ENCODE results near the gene TALDO1. TPM values are rescaled to one million over a fixed set of nuclear protein-coding genes. Genes with fewer than 3 reads are reported as not detected.

The TALDO1 gene
- total and polyA plus RNA-seq, 2 of the 8 experiments (the other 6 are each of a cell fraction or from before 2014, with no cell fraction given), result 265 to 308 TPM

DNA sequence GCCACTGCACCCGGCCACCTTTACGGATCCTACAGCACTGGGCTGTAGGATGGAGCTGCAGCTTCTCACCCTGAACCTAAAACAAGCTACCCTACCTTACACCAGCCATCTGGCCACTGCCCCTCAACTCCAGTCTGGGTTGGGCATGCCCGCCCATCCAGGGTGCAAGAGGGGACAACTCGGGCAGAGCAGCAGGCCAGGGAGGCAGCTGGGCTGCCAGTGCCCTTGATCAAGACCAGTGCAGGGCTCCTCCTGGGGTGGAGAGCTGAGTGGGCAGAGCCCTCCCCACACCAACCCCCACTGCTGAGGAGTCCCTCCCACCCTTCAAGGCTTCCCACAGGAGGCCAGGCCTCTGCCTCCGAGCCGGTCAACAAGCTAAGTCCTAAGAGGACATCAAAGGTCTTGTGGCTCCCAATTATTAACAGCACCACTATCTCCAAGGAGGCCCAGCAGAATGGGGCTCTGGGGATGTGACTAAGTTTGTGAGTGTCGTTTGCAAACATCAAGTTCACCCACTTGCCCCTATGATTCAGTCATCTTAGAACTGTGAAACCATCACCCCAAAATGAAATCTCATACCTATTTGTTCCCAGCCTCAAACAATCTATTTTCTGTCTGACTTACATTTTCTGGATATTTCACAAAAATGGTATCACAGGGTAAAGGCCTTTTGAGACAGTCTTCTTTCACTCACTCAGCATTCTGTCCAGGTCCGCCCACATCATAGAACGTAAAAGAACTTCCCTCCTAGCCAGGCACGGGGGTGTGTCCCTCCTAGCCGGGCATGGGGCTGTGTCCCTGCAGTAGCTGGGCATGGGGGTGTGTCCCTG, 19.1 kb downstream of the TALDO1 start:
- FAIRE-seq (no peak), DNase-seq (ENCODE audit: low read depth in 1 of 2, low spot score in 2 of 2) (no peak)
- Histone ChIP-seq H3K27ac (ENCODE audit: low read depth, low read length) (no peak overlapping the region), H4K8ac (ENCODE audit: extremely low read depth, insufficient read depth, low read length) (peak overlapping the region; percentile 35; the same call in 1 of the 2 replicates), H3K18ac (ENCODE audit: extremely low read depth, low read length) (no peak overlapping the region), H3K14ac (ENCODE audit: insufficient read length) (no peak overlapping the region), H2BK12ac (ENCODE audit: low read depth, low read length) (no peak overlapping the region), H3K36me3 (ENCODE audit: control insufficient read depth in 2 of 4, insufficient read depth in 4 of 4, low read length in 3 of 4) (peaks cover 19 to 58% (median 32%) of the 10 kb centered on the region in 4 experiments), H3K23me2 (ENCODE audit: low read depth, low read length) (no peaks in the 10 kb centered on the region), H3K9ac (replicated peaks in 1 of 4; ENCODE audit: extremely low read depth in 1 of 4, low read depth in 3 of 4, low read length in 3 of 4) (no peak overlapping the region), H2BK120ac (replicated peaks; ENCODE audit: low read depth, low read length) (no peak overlapping the region), H3K79me1 (ENCODE audit: low read depth, low read length) (peaks cover 7% of the 10 kb centered on the region; the same call in 1 of the 2 replicates), H2BK15ac (ENCODE audit: low read length) (no peak overlapping the region), H3K9me3 (ENCODE audit: insufficient read depth in 2 of 2, low read depth in 1 of 2, low read length in 1 of 2) (no peaks in the 10 kb centered on the region), H2AFZ (ENCODE audit: low read length) (no peak overlapping the region), H3K23ac (ENCODE audit: insufficient read length) (no peak overlapping the region), H3K56ac (replicated peaks; ENCODE audit: insufficient read length, low read depth, low read length) (no peak overlapping the region), H3K4me3 (ENCODE audit: extremely low read depth in 1 of 4, insufficient read depth in 2 of 4, low read depth in 3 of 4, low read length in 4 of 4) (no peak overlapping the region), H2BK20ac (ENCODE audit: low read length) (no peak overlapping the region), H2AK5ac (ENCODE audit: low read depth, low read length) (no peak overlapping the region), H3K4ac (replicated peaks; ENCODE audit: insufficient read length, low read depth, low read length) (peak overlapping the region; percentile 96), H3K27me3 (replicated peaks in 1 of 4; ENCODE audit: control insufficient read depth in 3 of 4, extremely low read depth in 1 of 4, insufficient read depth in 3 of 4, low read length in 3 of 4) (no peaks in the 10 kb centered on the region), H2BK5ac (ENCODE audit: low read depth, low read length) (no peak overlapping the region; the same call in 1 of the 2 replicates), H3K4me2 (ENCODE audit: insufficient read depth in 1 of 2, low read depth in 2 of 2, low read length in 2 of 2) (no peak overlapping the region), H3K79me2 (ENCODE audit: control insufficient read depth in 1 of 2, insufficient read depth in 2 of 2, low read length in 2 of 2) (no peaks in the 10 kb centered on the region), H3K4me1 (replicated peaks in 1 of 4; ENCODE audit: control insufficient read depth in 3 of 4, insufficient read depth in 4 of 4, low read length in 3 of 4) (peaks cover 0 to 12% (median 7%) of the 10 kb centered on the region in 4 experiments; a peak in 6 of 7 replicates), H4K91ac (replicated peaks; ENCODE audit: insufficient read length, low read length) (no peak overlapping the region), H4K20me1 (replicated peaks in 1 of 2; ENCODE audit: control insufficient read depth in 1 of 2, insufficient read depth in 2 of 2, low read length in 2 of 2) (peaks cover 13 to 35% of the 10 kb centered on the region in 2 experiments), H4K5ac (ENCODE audit: insufficient read length, low read depth, low read length) (no peak overlapping the region)
- 87% methylated on average over 9 of the region's 11 CpGs; no CpG with 5 or more reads in 1 of the 2 experiments for WGBS, 2 experiments (ENCODE audit: extremely low coverage in 1 of 2, insufficient coverage in 1 of 2, insufficient read length in 1 of 2, insufficient replicate concordance in 2 of 2, low coverage in 1 of 2, low lambda C conversion rate in 2 of 2, missing lambda C conversion rate in 1 of 2)
- 0 out of 2 replicates have a peak, but pooled peaks have one; percentile 36 for TF ChIP-seq POLR2AphosphoS5 (IDR thresholded peaks at IDR 0.05; ENCODE audit: low read depth, low read length)
- TF ChIP-seq, protein P1, sequence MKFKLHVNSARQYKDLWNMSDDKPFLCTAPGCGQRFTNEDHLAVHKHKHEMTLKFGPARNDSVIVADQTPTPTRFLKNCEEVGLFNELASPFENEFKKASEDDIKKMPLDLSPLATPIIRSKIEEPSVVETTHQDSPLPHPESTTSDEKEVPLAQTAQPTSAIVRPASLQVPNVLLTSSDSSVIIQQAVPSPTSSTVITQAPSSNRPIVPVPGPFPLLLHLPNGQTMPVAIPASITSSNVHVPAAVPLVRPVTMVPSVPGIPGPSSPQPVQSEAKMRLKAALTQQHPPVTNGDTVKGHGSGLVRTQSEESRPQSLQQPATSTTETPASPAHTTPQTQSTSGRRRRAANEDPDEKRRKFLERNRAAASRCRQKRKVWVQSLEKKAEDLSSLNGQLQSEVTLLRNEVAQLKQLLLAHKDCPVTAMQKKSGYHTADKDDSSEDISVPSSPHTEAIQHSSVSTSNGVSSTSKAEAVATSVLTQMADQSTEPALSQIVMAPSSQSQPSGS (IDR thresholded peaks at IDR 0.05; ENCODE audit: low read length), result no peak
- ChIA-PET POLR2A (ENCODE audit: partially characterized antibody) (interaction anchor here (0.6 to 35.3 kb wide), 12 partner anchors 1 to 205 kb away, joined by 3 to 636 read pairs (median 3); partner anchors contain the start of genes CEND1, DEAF1, DRD4 and GATD1), CTCF (ENCODE audit: partially characterized antibody) (interaction anchor here (0.6 to 26.9 kb wide), 11 partner anchors 9 to 128 kb away, joined by 3 to 395 read pairs (median 4); no protein-coding TSS in a partner anchor)

Measured in H1 (cell line).